Measurements from ENCODE around the gene FADS3.

The FADS3 gene

GRCh38 chr11:61881397-61881796 lies 9.9 kb downstream of the FADS3 start:
- no peak for DNase-seq (ENCODE audit: low read depth in 1 of 2, low spot score in 1 of 2)

DNA sequence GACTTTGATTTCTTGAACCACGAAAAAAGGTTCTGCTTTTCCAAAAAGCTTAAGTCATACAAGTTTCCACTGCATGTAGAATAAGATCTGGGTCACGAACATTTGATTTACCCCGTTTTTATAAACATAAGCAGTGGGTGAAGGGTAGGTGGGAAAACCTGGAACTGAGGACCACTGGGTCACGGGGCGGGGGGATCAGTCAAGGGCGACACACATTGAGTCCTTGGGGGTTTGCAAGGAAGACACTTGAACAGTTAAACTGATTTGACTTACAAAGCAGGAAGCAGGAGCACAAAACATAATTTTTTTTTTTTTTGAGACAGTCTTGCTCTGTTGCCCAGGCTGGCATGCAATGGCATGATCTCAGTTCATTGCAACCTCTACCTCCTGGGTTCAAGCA lies 10.9 kb downstream of the FADS3 start:
- DNase-seq (ENCODE audit: low read depth in 1 of 2, low spot score in 1 of 2): no peak

DNA sequence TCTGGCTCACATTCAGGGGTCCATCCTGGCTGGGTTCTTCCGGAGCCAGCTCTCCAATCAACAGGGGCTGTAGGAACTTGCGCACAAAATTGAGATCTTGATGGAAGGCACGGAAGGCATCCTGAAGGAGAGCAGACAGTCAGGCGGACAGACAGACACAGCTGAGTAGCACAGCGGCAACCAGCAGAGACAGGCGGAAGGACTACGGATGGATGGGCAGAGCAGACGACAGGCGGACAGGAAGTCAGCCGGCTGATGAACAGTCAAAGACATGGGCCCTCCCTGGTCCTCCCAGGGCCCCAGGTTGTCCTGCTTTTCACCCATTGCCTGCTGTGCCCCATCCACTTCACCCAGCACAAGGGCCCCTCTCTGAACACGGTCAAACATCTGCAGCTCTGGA lies 11.3 kb downstream of the FADS3 start:
- no peak for DNase-seq (ENCODE audit: low read depth in 1 of 2, low spot score in 1 of 2)

- no peak for DNase-seq (ENCODE audit: low read depth in 1 of 2, low spot score in 1 of 2)
Measured at GRCh38 chr11:61879152-61879551, 12.2 kb downstream of the FADS3 start.

GRCh38 chr11:61875698-61876097 lies 15.6 kb downstream of the FADS3 start:
- no peak for DNase-seq (ENCODE audit: low read depth in 1 of 2, low spot score in 1 of 2)

GRCh38 chr11:61874853-61875252 lies 16.5 kb downstream of the FADS3 start:
- DNase-seq (ENCODE audit: low read depth in 1 of 2, low spot score in 1 of 2): no peak

GRCh38 chr11:61874377-61874809 lies 17.0 kb downstream of the FADS3 start:
- DNase-seq (ENCODE audit: low read depth in 1 of 2, low spot score in 1 of 2): no peak

GRCh38 chr11:61873588-61874376 lies 17.6 kb downstream of the FADS3 start:
- no peak for DNase-seq (ENCODE audit: low read depth in 1 of 2, low spot score in 1 of 2)

GRCh38 chr11:61872935-61873565 lies 18.3 kb downstream of the FADS3 start:
- DNase-seq (ENCODE audit: low read depth in 1 of 2, low spot score in 1 of 2): no peak

- DNase-seq (ENCODE audit: low read depth in 1 of 2, low spot score in 1 of 2): peak; percentile 31 to 47
Measured at GRCh38 chr11:61871158-61871597, 20.2 kb downstream of the FADS3 start.

GRCh38 chr11:61870541-61871031 lies 20.8 kb downstream of the FADS3 start:
- no peak for DNase-seq (ENCODE audit: low read depth in 1 of 2, low spot score in 1 of 2)

GRCh38 chr11:61869708-61870451 lies 21.5 kb downstream of the FADS3 start:
- DNase-seq (ENCODE audit: low read depth in 1 of 2, low spot score in 1 of 2): no peak

DNA sequence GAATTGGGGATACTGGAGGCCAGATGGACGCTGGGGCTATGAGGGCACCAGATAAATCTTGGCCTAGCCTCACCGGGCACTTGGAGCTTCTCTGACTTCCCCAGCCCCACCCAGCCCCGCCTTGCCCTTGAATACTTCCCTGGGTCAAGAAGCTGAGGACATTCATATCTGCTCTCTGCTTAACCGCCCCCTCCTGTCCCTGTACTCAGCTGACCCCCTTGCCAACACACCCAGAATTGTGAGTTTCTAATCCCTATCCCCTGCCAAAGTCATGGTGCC lies 22.0 kb downstream of the FADS3 start:
- DNase-seq (ENCODE audit: low read depth in 1 of 2, low spot score in 1 of 2): no peak

DNA sequence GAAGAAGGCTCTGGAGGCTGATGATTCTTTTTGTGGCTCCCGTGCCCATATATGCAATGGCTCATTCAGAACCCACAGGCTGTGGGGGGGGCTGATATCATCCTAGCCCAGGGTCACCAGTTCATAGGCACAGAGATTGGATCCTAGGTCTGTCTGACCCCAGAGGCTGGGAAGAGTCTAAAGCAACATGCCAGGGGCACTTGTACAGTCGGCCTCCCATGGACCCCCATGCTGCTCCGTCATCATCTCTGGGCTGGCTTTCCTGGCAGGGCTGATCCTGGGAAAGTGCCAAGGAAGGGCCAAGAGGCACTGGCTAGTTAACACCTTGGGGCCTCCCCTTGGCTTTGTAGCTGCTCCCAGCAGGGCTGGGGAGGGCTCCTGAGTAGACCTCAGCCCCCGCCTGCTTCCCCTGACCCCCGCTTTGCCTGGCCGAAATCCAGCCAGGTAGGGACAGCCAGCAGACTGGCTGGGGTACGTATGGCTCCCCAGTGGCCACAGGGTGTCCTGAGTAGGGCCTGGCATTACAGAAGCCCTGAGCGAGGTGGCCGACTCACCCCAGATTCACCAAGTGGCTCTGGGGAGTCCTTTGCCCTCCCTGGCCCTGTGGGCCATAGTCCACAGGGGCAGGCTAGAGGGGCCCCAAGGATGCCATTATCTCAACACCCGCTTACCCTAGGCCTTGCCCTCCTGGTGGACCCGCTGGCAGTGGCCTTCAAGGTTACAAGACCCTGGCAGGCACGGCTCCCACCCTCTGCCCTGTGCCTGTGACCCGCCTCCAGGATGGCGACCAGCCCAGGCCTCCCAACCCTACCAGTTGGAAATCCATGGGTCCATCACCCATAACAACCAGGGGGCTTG lies 22.5 kb downstream of the FADS3 start:
- no peak for DNase-seq (ENCODE audit: low read depth in 1 of 2, low spot score in 1 of 2)

DNA sequence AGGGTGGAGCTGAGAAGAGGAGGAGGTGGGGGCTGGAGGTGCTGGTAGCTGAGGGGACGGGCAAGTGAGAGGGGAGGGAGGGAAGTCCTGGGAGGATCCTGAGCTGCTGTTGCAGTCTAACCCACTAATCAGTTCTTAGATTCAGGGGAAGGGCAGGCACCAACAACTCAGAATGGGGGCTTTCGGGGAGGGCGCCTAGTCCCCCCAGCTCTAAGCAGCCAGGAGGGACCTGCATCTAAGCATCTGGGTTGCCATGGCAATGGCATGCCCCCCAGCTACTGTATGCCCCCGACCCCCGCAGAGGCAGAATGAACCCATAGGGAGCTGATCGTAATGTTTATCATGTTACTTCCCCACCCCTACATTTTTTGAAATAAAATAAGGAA lies 24.4 kb downstream of the FADS3 start:
- DNase-seq (ENCODE audit: low read depth in 1 of 2, low spot score in 1 of 2): no peak

DNA sequence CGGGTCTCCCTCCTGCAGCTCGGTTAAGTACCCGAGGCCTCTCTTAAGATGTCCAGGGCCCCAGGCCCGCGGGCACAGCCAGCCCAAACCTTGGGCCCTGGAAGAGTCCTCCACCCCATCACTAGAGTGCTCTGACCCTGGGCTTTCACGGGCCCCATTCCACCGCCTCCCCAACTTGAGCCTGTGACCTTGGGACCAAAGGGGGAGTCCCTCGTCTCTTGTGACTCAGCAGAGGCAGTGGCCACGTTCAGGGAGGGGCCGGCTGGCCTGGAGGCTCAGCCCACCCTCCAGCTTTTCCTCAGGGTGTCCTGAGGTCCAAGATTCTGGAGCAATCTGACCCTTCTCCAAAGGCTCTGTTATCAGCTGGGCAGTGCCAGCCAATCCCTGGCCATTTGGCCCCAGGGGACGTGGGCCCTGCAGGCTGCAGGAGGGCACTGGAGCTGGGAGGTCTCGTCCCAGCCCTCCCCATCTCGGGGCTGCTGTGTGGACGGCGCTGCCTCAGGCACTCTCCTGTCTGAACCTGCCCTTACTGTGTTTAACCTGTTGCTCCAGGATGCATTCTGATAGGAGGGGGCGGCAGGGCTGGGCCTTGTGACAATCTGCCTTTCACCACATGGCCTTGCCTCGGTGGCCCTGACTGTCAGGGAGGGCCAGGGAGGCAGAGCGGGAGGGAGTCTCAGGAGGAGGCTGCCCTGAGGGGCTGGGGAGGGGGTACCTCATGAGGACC lies 25.0 kb downstream of the FADS3 start:
- no peak for DNase-seq (ENCODE audit: low read depth in 1 of 2, low spot score in 1 of 2)

- no peak for DNase-seq (ENCODE audit: low read depth in 1 of 2, low spot score in 1 of 2)
Measured at GRCh38 chr11:61864814-61865775, 26.2 kb downstream of the FADS3 start.

- no peak for DNase-seq (ENCODE audit: low read depth in 1 of 2, low spot score in 1 of 2)
Measured at GRCh38 chr11:61863548-61864081, 27.7 kb downstream of the FADS3 start.

Data from stimulated activated CD4-positive, alpha-beta T cell treated with anti-CD3 and anti-CD28 coated beads, Interleukin-15, amount 100 ng/mL, for 1 hour (primary cell).